Testis (tissue), 3 donors: ENCODE measurements around the gene SPPL3. TPM values are rescaled to one million over a fixed set of nuclear protein-coding genes. Genes with fewer than 3 reads are reported as not detected.

Experiments
- DNase-seq: peaks from one replicate; pipeline ENCODE4 v3.0.0-alpha.2; 2019
- H3K27ac ChIP-seq, 2 donors: fragments of 200-600 bp; sonication (generic); one replicate each; pipeline ENCODE4 v1.5.1; 2019
- H3K27me3 ChIP-seq: fragments of 200-600 bp; sonication (generic); one replicate; pipeline ENCODE4 v1.5.1; 2019
- H3K36me3 ChIP-seq: fragments of 200-600 bp; sonication (generic); one replicate; pipeline ENCODE4 v1.5.1; 2017; ENCODE audit warnings: low read depth; ENCODE audit errors: missing control alignments
- H3K4me1 ChIP-seq: fragments of 200-600 bp; sonication (generic); one replicate; pipeline ENCODE4 v1.5.1; 2019
- H3K4me3 ChIP-seq, 2 donors: fragments of 200-600 bp; sonication (generic); one replicate each; pipeline ENCODE4 v1.5.1; 2017 to 2019
- H3K9me3 ChIP-seq: fragments of 200-600 bp; sonication (generic); one replicate; pipeline ENCODE4 v1.5.1; 2017
- CTCF ChIP-seq, 3 experiments: fragments of 450-650 bp in 2 of 3; fragments of 200-600 bp in 1 of 3; sonication (generic) in 1 of 3; IDR thresholded peaks; one replicate each; pipeline ENCODE4 v1.5.1; 2016 to 2019; ENCODE audit warnings: antibody characterized with exemption in 3 of 3, mild to moderate bottlenecking in 2 of 3, moderate library complexity in 1 of 3
- POLR2A ChIP-seq: fragments of 450-650 bp; IDR thresholded peaks from one replicate; pipeline ENCODE4 v1.6.1; 2017; ENCODE audit warnings: antibody characterized with exemption, mild to moderate bottlenecking, moderate library complexity
- WGBS, 2 donors: methylation state at CpG; one replicate each; pipeline ENCODE4 v1.1.5; 2018; 5-methylcytosine and 5-hydroxymethylcytosine counted together
- intact Hi-C: fragments of 100-400 bp; cut with DNase I; formaldehyde crosslinking; loops from one replicate; pipeline ENCODE4 v1.15.1; 2023; ENCODE audit warnings: low total_unique reads
- polyA plus RNA-seq: library from polyadenylated mRNA; stranded (reverse); fragments of 350-450 nt; fragmentation: Illumina TruSeq; extraction: RNeasy Lipid Tissue Mini Kit (QIAGEN cat#74804); gene quantifications from one replicate; pipeline ENCODE4 v1.2.3, GENCODE V29; 2014; ENCODE audit warnings: low read depth, low replicate concordance; ENCODE audit not compliant: insufficient read depth
- total RNA-seq, 2 donors: library from RNA; depleted of rRNA; stranded (reverse); fragments of >200 nt; gene quantifications; one replicate each; pipeline ENCODE4 v1.2.3, GENCODE V29; 2016

SPPL3 gene
- total and polyA plus RNA-seq, 3 donors from 2014 or later, result 61.1 to 190 (median 65.4) TPM

- H3K27ac ChIP-seq, result no peak overlapping the region
- no peaks in the 10 kb centered on the region for H3K27me3 ChIP-seq
- intact Hi-C loops, result no loop called here
- H3K36me3 ChIP-seq, result no peaks in the 10 kb centered on the region
- no peak overlapping the region for H3K4me3 ChIP-seq
- DNase-seq, result no peak
- no peaks in the 10 kb centered on the region for H3K4me1 ChIP-seq
- whole genome bisulfite sequencing, 2 donors, result 65 to 66% methylated on average over 6 of the region's 6 CpGs
- no peak for TF ChIP-seq CTCF (IDR thresholded peaks at IDR 0.05)
- no peak for TF ChIP-seq POLR2A
- H3K9me3 ChIP-seq, result no peaks in the 10 kb centered on the region
Measured at GRCh38 chr12:120855823-120856588, 48.2 kb downstream of the SPPL3 start.

- Histone ChIP-seq H3K27ac (no peak overlapping the region), H3K4me1 (no peaks in the 10 kb centered on the region), H3K36me3 (no peaks in the 10 kb centered on the region), H3K27me3 (no peaks in the 10 kb centered on the region), H3K4me3 (no peak overlapping the region), H3K9me3 (no peaks in the 10 kb centered on the region)
- intact Hi-C loops, result no loop called here
- TF ChIP-seq CTCF (IDR thresholded peaks at IDR 0.05), result no peak
- TF ChIP-seq POLR2A, result no peak
- 75 to 79% methylated on average over 4 of the region's 4 CpGs for WGBS, 2 donors
- no peak for DNase-seq
Measured at GRCh38 chr12:120854804-120855203, 49.4 kb downstream of the SPPL3 start.

DNA sequence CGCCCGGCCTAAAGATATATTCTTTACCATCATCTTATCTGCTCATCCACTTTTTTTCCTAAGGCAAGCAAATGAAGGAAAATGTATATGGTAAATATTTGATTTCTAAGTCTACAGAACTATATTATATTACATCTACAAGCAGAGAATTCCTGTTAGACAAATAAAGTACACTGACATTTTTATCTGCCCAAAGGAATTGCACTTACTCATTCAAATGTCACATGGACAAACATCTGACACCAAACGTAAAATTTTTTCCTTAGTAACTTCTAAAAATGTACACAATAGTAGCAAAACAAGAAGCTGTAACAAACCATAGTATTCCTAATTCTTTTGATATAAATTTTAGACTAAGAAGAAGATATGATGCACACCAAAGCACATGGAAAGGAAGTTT, 51.0 kb downstream of the SPPL3 start:
- no peaks in the 10 kb centered on the region for H3K9me3 ChIP-seq
- no peaks in the 10 kb centered on the region for H3K27me3 ChIP-seq
- 74 to 81% methylated on average over 3 of the region's 3 CpGs for WGBS, 2 donors
- intact Hi-C loops, result no loop called here
- H3K36me3 ChIP-seq, result no peaks in the 10 kb centered on the region
- no peak for DNase-seq
- no peak for TF ChIP-seq POLR2A
- no peak for TF ChIP-seq CTCF (IDR thresholded peaks at IDR 0.05)
- H3K4me1 ChIP-seq, result peaks cover 2% of the 10 kb centered on the region
- no peak overlapping the region for H3K4me3 ChIP-seq
- H3K27ac ChIP-seq, result no peak overlapping the region

GRCh38 chr12:120851944-120852343, 52.2 kb downstream of the SPPL3 start:
- WGBS, 2 donors, result 66 to 72% methylated on average over 4 of the region's 4 CpGs
- H3K4me1 ChIP-seq, result peaks cover 6% of the 10 kb centered on the region
- no peak for TF ChIP-seq POLR2A
- TF ChIP-seq CTCF (IDR thresholded peaks at IDR 0.05), result no peak

GRCh38 chr12:120851444-120851843, 52.7 kb downstream of the SPPL3 start:
- DNase-seq, result no peak
- Histone ChIP-seq H3K36me3 (no peaks in the 10 kb centered on the region), H3K27me3 (no peaks in the 10 kb centered on the region), H3K4me3 (no peak overlapping the region), H3K4me1 (peaks cover 6% of the 10 kb centered on the region), H3K27ac (no peak overlapping the region), H3K9me3 (no peaks in the 10 kb centered on the region)
- WGBS, 2 donors, result 79 to 90% methylated on average over 7 of the region's 7 CpGs
- intact Hi-C loops, result no loop called here
- no peak for TF ChIP-seq CTCF (IDR thresholded peaks at IDR 0.05)
- no peak for TF ChIP-seq POLR2A

More at GRCh38 chr12:120851944-120852343, 52.2 kb downstream of the SPPL3 start:
- Histone ChIP-seq H3K9me3 (no peaks in the 10 kb centered on the region), H3K27ac (no peak overlapping the region), H3K4me3 (no peak overlapping the region), H3K36me3 (no peaks in the 10 kb centered on the region), H3K27me3 (no peaks in the 10 kb centered on the region)
- DNase-seq, result no peak
- intact Hi-C loops, result no loop called here
